WERI-Rb-1 (cell line): ENCODE measurements around the gene SYT6.

Experiments used
- DNase-seq: peaks from one replicate; pipeline ENCODE4 v3.0.0-alpha.2; 2020
- H3K27ac ChIP-seq: fragments of 250-450 bp; sonication (Bioruptor Pico); 2 replicates; pipeline ENCODE4 v1.5.1; 2020; ENCODE audit warnings: mild to moderate bottlenecking, moderate library complexity
- H3K27me3 ChIP-seq: fragments of 250-450 bp; sonication (Bioruptor Pico); 2 replicates; pipeline ENCODE4 v1.5.1; 2021; ENCODE audit warnings: mild to moderate bottlenecking, low read depth, moderate library complexity; ENCODE audit not compliant: insufficient read depth, severe bottlenecking
- H3K36me3 ChIP-seq: fragments of 250-450 bp; sonication (Bioruptor Pico); 2 replicates; pipeline ENCODE4 v1.5.1; 2020; ENCODE audit warnings: mild to moderate bottlenecking, moderate library complexity
- H3K4me3 ChIP-seq: 2 replicates; pipeline ENCODE4 v1.5.1; 2011; ENCODE audit warnings: low read depth, mild to moderate bottlenecking, control low read depth, low read length
- H3K9me3 ChIP-seq: fragments of 250-450 bp; sonication (Bioruptor Pico); 2 replicates; pipeline ENCODE4 v1.5.1; 2021; ENCODE audit warnings: mild to moderate bottlenecking, moderate library complexity; ENCODE audit not compliant: severe bottlenecking
- TF ChIP-seq, protein P1 (sequence below): IDR thresholded peaks from 2 replicates; pipeline ENCODE4 v1.5.1; 2011; ENCODE audit warnings: low read depth, mild to moderate bottlenecking, control low read depth, inconsistent platforms, low read length

SYT6 gene

DNA sequence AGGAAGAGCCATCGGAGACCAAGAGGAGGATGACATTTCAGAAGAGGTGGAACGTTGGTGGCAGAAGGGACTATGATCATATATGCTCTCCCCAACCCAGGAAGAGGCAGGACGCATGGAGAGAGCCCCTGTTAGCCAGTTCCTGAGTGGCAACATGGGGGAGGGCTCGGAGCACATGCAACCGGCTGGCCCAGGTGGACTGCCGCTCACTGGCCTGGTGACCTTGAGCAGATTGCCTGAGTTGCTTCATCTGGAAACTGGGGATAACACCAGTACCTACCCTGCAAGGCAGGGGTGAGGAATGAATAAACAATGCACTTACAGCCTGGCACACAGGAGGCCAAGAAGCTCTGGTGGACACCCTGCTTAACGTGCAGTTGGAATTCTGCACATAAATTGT lies 29.0 kb downstream of the SYT6 start:
- H3K27me3 ChIP-seq = no peaks in the 10 kb centered on the region
- no peak overlapping the region for H3K4me3 ChIP-seq
- no peak for DNase-seq
- no peaks in the 10 kb centered on the region for H3K36me3 ChIP-seq
- TF ChIP-seq, protein P1, sequence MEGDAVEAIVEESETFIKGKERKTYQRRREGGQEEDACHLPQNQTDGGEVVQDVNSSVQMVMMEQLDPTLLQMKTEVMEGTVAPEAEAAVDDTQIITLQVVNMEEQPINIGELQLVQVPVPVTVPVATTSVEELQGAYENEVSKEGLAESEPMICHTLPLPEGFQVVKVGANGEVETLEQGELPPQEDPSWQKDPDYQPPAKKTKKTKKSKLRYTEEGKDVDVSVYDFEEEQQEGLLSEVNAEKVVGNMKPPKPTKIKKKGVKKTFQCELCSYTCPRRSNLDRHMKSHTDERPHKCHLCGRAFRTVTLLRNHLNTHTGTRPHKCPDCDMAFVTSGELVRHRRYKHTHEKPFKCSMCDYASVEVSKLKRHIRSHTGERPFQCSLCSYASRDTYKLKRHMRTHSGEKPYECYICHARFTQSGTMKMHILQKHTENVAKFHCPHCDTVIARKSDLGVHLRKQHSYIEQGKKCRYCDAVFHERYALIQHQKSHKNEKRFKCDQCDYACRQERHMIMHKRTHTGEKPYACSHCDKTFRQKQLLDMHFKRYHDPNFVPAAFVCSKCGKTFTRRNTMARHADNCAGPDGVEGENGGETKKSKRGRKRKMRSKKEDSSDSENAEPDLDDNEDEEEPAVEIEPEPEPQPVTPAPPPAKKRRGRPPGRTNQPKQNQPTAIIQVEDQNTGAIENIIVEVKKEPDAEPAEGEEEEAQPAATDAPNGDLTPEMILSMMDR = no peak
- no peak overlapping the region for H3K27ac ChIP-seq
- H3K9me3 ChIP-seq = no peaks in the 10 kb centered on the region

DNA sequence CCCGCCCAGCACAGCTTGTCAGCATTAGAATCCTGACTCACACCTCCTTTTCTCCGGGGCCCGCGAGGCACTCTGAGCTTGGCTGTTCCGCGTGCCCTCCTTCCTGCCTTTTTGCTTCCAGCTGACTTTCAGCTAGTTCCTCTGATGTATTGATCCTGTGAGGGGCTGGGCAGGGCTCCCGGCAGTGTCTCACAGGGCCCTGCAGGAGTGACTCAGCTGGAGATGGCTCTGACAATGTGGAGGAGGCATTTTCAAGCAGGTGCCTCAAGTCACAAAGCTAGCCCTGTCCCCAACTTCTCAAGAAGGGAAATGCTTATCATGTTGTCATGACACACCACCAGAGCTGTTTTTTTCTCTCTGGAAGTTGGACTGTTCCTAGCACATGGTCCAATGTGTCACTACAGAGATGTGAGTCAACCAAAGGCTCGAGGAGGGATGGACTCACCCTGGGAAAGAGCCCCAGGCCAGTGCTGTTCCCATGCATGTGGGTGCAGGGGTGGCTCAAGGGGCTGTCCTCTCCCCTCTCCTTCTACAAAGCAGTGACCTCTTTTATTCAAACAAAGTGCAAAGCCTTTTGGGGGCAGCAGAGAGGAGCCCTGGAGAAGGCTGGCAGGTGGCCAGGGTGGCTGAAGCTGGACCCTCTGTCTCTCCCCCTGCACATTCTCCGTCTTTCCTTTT lies 30.6 kb downstream of the SYT6 start:
- no peak for DNase-seq

DNA sequence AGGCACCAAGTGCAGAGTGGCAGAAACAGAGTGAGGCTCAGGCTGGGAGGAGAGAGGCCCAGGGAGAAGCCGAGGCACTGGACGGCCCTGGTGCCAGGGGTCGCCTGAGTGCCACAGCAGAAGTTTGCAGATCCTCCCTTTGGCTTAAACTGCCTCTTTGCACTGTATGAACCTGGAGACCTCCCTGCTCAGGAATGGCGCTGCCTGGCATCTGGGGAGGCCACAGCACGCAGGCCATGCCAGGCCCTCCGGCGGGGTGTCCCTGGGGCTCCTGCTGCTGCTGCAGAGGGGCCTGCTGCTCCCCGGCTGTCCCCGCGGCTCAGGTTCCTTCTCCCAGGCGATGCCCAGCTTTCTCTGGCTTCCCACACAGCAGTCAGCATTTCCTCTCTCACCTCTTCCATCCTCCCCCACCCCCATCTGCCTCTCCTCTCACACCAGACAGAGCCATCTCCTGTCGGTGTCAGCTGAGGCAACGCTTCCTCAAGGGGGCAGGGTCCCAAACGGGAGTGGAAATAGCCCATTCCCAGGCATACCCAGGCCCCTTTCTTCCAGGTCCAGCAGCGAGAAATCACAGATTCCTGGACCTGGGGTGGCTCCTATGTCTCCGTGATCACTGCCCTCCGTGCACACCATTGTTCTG lies 35.2 kb downstream of the SYT6 start:
- DNase-seq = peak; percentile 43
- TF ChIP-seq, protein P1 = no peak
- no peak overlapping the region for H3K4me3 ChIP-seq
- no peaks in the 10 kb centered on the region for H3K9me3 ChIP-seq
- no peaks in the 10 kb centered on the region for H3K27me3 ChIP-seq
- H3K27ac ChIP-seq = no peak overlapping the region
- H3K36me3 ChIP-seq = no peaks in the 10 kb centered on the region

More for the DNA sequence above, 30.6 kb downstream of the SYT6 start:
- no peak overlapping the region for H3K27ac ChIP-seq
- H3K36me3 ChIP-seq = no peaks in the 10 kb centered on the region
- H3K27me3 ChIP-seq = no peaks in the 10 kb centered on the region
- TF ChIP-seq, protein P1 = peak; percentile 34; the same call in 1 of the 2 replicates
- no peak overlapping the region for H3K4me3 ChIP-seq
- H3K9me3 ChIP-seq = no peaks in the 10 kb centered on the region

DNA sequence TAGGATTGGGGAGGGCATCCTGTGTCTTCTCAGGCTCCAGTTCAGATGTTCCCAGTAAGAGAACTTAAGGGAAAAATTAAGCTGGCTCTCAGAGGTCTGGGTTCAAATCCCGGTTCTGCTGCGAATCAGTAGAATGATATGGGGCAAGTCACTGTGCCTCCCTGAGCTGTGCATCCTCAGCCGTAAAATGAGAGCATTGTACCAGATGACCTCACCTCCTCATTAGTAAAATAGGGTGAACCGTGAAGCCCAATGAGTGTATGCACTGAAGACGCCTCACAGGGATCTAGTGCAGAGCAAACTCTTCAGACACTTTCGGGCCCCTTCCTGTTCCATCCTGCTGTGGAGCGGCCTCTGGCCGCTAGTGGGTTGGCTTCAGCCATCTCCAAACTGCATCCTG lies 36.0 kb downstream of the SYT6 start:
- Histone ChIP-seq H3K27me3 (no peaks in the 10 kb centered on the region), H3K9me3 (no peaks in the 10 kb centered on the region), H3K27ac (no peak overlapping the region), H3K4me3 (no peak overlapping the region), H3K36me3 (no peaks in the 10 kb centered on the region)
- TF ChIP-seq, protein P1 = no peak
- no peak for DNase-seq

DNA sequence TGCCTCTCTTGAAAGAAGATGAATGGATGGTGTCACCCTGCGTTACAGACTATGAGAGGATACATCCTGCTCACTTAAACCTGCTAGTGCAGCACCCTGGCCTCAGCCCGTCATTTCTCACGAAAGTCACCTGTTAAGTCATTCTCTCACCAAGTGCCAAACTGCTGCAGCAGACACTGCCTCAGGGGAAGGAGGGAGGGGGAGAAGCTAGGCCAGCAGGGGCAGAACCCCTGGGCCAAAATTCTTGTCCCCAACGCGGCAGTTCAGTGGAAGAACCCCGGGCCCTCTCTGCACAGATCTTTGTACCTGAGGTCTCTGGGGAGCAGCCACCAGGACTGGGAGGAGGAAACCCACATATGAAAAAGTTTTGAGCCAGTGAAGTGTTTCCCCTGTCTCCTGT lies 37.6 kb downstream of the SYT6 start:
- H3K36me3 ChIP-seq = no peaks in the 10 kb centered on the region
- H3K4me3 ChIP-seq = no peak overlapping the region
- no peaks in the 10 kb centered on the region for H3K27me3 ChIP-seq
- H3K9me3 ChIP-seq = no peaks in the 10 kb centered on the region
- no peak overlapping the region for H3K27ac ChIP-seq
- TF ChIP-seq, protein P1 = no peak
- no peak for DNase-seq
